ENCODE data around the gene KIF2A. TPM values are rescaled to one million over a fixed set of nuclear protein-coding genes. Genes with fewer than 3 reads are reported as not detected.

KIF2A gene
- total and polyA plus RNA-seq, 2 of the 13 experiments (the other 11 are each of a cell fraction or from before 2014, with no cell fraction given) = 8.5 to 19.2 TPM

DNA sequence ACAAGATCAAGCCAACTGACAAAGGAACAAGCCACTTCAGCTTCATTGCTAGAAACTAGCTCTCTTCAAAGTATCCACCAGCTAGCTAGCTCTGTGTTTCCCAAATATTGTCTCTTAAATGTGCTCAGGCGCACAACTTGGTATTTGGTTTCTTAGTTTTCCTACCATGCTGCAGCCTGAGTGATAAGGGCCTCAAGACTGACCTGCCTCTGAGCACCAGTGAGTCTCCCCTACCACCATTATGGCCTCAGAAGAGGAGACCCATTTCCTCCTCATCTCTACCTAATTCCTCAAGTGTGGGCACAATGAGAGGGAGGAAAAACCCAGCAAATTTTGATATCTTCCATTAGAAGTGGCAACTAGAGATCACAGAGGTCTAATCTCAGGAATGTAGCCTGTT lies 34.6 kb upstream of the KIF2A start:
- in situ Hi-C loops (cut with HindIII; ENCODE audit: extremely low pct_ligation_motif_present, low pct_unique_long_range_greater_than_20kb) = no loop called here
- BruUV-seq (replicated peaks) = no TSS peak
- no peaks in the 10 kb centered on the region for H4K20me1 ChIP-seq (ENCODE audit: insufficient read depth, low read length)
- no peak overlapping the region for H3K9ac ChIP-seq (ENCODE audit: insufficient read depth, low read depth, low read length)
- DNase-seq (ENCODE audit: low spot score) = no peak
- 0% methylated on average over 1 of the region's 1 CpG for WGBS (ENCODE audit: low lambda C conversion rate)
- no peaks in the 10 kb centered on the region for H3K36me3 ChIP-seq (replicated peaks in 1 of 2; ENCODE audit: control insufficient read depth in 1 of 2, insufficient read depth in 2 of 2, low read length in 2 of 2)
- H3K27me3 ChIP-seq (ENCODE audit: control insufficient read depth in 1 of 2, insufficient read depth in 2 of 2, low read length in 2 of 2) = no peaks in the 10 kb centered on the region; a peak in 1 of 5 replicates
- TF ChIP-seq ZNF569 (CRISPR knock-in tag; IDR thresholded peaks at IDR 0.05; ENCODE audit: borderline replicate concordance) = no peak
- TF ChIP-seq ZNF605 (CRISPR knock-in tag; IDR thresholded peaks at IDR 0.05) = no peak
- no peak for TF ChIP-seq ZKSCAN8 (CRISPR knock-in tag; IDR thresholded peaks at IDR 0.05; ENCODE audit: borderline replicate concordance)
- no peak for TF ChIP-seq ZNF446 (CRISPR knock-in tag; IDR thresholded peaks at IDR 0.05)
- TF ChIP-seq NAIF1 (CRISPR knock-in tag; IDR thresholded peaks at IDR 0.05; ENCODE audit: borderline replicate concordance) = no peak
- TF ChIP-seq FLYWCH1 (CRISPR knock-in tag; IDR thresholded peaks at IDR 0.05) = no peak
- no peak for TF ChIP-seq ZNF333 (CRISPR knock-in tag; IDR thresholded peaks at IDR 0.05; ENCODE audit: borderline replicate concordance)
- no peak for TF ChIP-seq PHF5A (CRISPR knock-in tag; IDR thresholded peaks at IDR 0.05; ENCODE audit: low read depth, unreplicated experiment)
- TF ChIP-seq ZGPAT (CRISPR knock-in tag; IDR thresholded peaks at IDR 0.05) = no peak
- TF ChIP-seq ZNF777 (CRISPR knock-in tag; IDR thresholded peaks at IDR 0.05) = no peak
- no peak for TF ChIP-seq ZNF253 (CRISPR knock-in tag; IDR thresholded peaks at IDR 0.05; ENCODE audit: borderline replicate concordance)
- TF ChIP-seq, protein P1, sequence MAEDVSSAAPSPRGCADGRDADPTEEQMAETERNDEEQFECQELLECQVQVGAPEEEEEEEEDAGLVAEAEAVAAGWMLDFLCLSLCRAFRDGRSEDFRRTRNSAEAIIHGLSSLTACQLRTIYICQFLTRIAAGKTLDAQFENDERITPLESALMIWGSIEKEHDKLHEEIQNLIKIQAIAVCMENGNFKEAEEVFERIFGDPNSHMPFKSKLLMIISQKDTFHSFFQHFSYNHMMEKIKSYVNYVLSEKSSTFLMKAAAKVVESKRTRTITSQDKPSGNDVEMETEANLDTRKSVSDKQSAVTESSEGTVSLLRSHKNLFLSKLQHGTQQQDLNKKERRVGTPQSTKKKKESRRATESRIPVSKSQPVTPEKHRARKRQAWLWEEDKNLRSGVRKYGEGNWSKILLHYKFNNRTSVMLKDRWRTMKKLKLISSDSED (CRISPR knock-in tag; IDR thresholded peaks at IDR 0.05) = no peak
- TF ChIP-seq ZFX (CRISPR knock-in tag; IDR thresholded peaks at IDR 0.05; ENCODE audit: low read depth) = no peak
- no peak for TF ChIP-seq ZNF263 (CRISPR knock-in tag; IDR thresholded peaks at IDR 0.05)
- no peak for TF ChIP-seq ZSCAN31 (CRISPR knock-in tag; IDR thresholded peaks at IDR 0.05; ENCODE audit: low read depth)
- no peak for TF ChIP-seq SP2 (CRISPR knock-in tag; IDR thresholded peaks at IDR 0.05)
- TF ChIP-seq ZBTB38 (CRISPR knock-in tag; IDR thresholded peaks at IDR 0.05) = no peak
- TF ChIP-seq ZFAT (CRISPR knock-in tag; conservative IDR thresholded peaks at IDR 0.05) = no peak
- no peak for TF ChIP-seq ADNP (CRISPR knock-in tag; IDR thresholded peaks at IDR 0.05)
- no peak for TF ChIP-seq ZSCAN5A (CRISPR knock-in tag; IDR thresholded peaks at IDR 0.05; ENCODE audit: borderline replicate concordance)
- intact Hi-C loops (cut with micrococcal nuclease; ENCODE audit: unreplicated experiment) = no loop called here
- H2AFZ ChIP-seq (ENCODE audit: low read length) = no peak overlapping the region
- POLR2A ChIA-PET = no interaction called here
- H3K27ac ChIP-seq (ENCODE audit: extremely low read length, insufficient read depth, low read length) = no peak overlapping the region
- no peaks in the 10 kb centered on the region for H3K4me1 ChIP-seq (ENCODE audit: insufficient read depth, low read length)
- FAIRE-seq = no peak
- no peaks in the 10 kb centered on the region for H3K9me3 ChIP-seq (ENCODE audit: low read length)
- CTCF ChIA-PET (ENCODE audit: low intra/inter-chr PET ratio, low total read pairs) = no interaction called here
- no peaks in the 10 kb centered on the region for H3K79me2 ChIP-seq (ENCODE audit: insufficient read depth, low read length)
- H3K4me3 ChIP-seq (replicated peaks in 1 of 3; ENCODE audit: insufficient read depth in 1 of 3, low read depth in 2 of 3, low read length in 3 of 3) = no peak overlapping the region
- ATAC-seq = no peak
- H3K4me2 ChIP-seq (ENCODE audit: low read depth, low read length) = no peak overlapping the region
